BLaER1 treated with 17β-estradiol and CSF1 and Interleukin-3, amounts not matched to agents 10 nM and 100 nM (cell line): Measurements from ENCODE around the gene GAK.
"Not testable (repeated sequence)": the region's sequence is repeated elsewhere in the genome, so short reads cannot be mapped to it uniquely, and the experiment has no call there.

Experiments used
- H3K27ac ChIP-seq, 11 experiments: shearing (Covaris generic); formaldehyde crosslinking; 2 replicates each; pipeline ENCODE4 v1.8.1; 2022
- H3K27me3 ChIP-seq, 11 experiments: shearing (Covaris generic); formaldehyde crosslinking; 2 replicates each; pipeline ENCODE4 v1.8.1; 2022
- H3K36me3 ChIP-seq, 11 experiments: shearing (Covaris generic); formaldehyde crosslinking; 2 replicates each; pipeline ENCODE4 v1.8.1; 2022
- H3K4me1 ChIP-seq, 10 experiments: shearing (Covaris generic); formaldehyde crosslinking; 2 replicates each; pipeline ENCODE4 v1.8.1; 2022
- H3K4me2 ChIP-seq, 11 experiments: shearing (Covaris generic); formaldehyde crosslinking; 2 replicates each; pipeline ENCODE4 v1.8.1; 2022
- H3K4me3 ChIP-seq, 10 experiments: shearing (Covaris generic); formaldehyde crosslinking; 2 replicates each; pipeline ENCODE4 v1.8.1; 2022
- H3K9ac ChIP-seq, 11 experiments: shearing (Covaris generic); formaldehyde crosslinking; 2 replicates each; pipeline ENCODE4 v1.8.1; 2022
- H3K9me3 ChIP-seq, 11 experiments: shearing (Covaris generic); formaldehyde crosslinking; replicated peaks in 1 of 11; 2 replicates each; pipeline ENCODE4 v1.8.1; 2022
- H4K20me1 ChIP-seq, 11 experiments: shearing (Covaris generic); formaldehyde crosslinking; 2 replicates each; pipeline ENCODE4 v1.8.1; 2022
- Cebpa-rat ChIP-seq, 11 experiments: shearing (Covaris generic); IDR thresholded peaks; 2 replicates each; pipeline ENCODE4 v1.8.1; 2022

The GAK gene

GRCh38 chr4:926538-926937, 5.6 kb downstream of the GAK start:
- Histone ChIP-seq H3K4me2 (peak overlapping the region in 9 of 11 experiments; percentile 63 to 78 (median 75); a peak in 10 of 22 replicates), H3K9ac (0 out of 22 replicates have a peak overlapping the region, but pooled peaks of 1 of the 11 experiments have one; percentile 56), H3K27me3 (no peaks in the 10 kb centered on the region), H3K9me3 (peaks cover 0 to 9% (median 7%) of the 10 kb centered on the region in 11 experiments; a peak in 18 of 22 replicates), H3K27ac (peak overlapping the region in 2 of 11 experiments; percentile 22 to 53; a peak in 1 of 22 replicates), H3K4me1 (peaks cover 75 to 86% (median 81%) of the 10 kb centered on the region in 10 experiments), H4K20me1 (peaks cover 80 to 94% (median 90%) of the 10 kb centered on the region in 11 experiments), H3K4me3 (no peak overlapping the region), H3K36me3 (peaks cover 0 to 34% (median 18%) of the 10 kb centered on the region in 11 experiments; a peak in 19 of 22 replicates)
- TF ChIP-seq Cebpa-rat (IDR thresholded peaks at IDR 0.05): no peak

- H3K27me3 ChIP-seq: no peaks in the 10 kb centered on the region
- peaks cover 0 to 15% (median 13%) of the 10 kb centered on the region in 11 experiments; a peak in 18 of 22 replicates for H3K9me3 ChIP-seq
- H3K4me1 ChIP-seq: peaks cover 75 to 87% (median 83%) of the 10 kb centered on the region in 10 experiments
- peak overlapping the region in 5 of 11 experiments; percentile 22 to 54 (median 53); a peak in 5 of 22 replicates for H3K27ac ChIP-seq
- peaks cover 0 to 40% (median 24%) of the 10 kb centered on the region in 11 experiments; a peak in 20 of 22 replicates for H3K36me3 ChIP-seq
- no peak for TF ChIP-seq Cebpa-rat (IDR thresholded peaks at IDR 0.05)
- peaks cover 74 to 92% (median 90%) of the 10 kb centered on the region in 11 experiments for H4K20me1 ChIP-seq
- no peak overlapping the region for H3K4me3 ChIP-seq
- H3K9ac ChIP-seq: peak overlapping the region in 6 of 11 experiments; percentile 9 to 56 (median 18); a peak in 4 of 22 replicates
- peak overlapping the region; percentile 57 to 78 (median 73) for H3K4me2 ChIP-seq
Observed at GRCh38 chr4:925771-926500, 6.2 kb downstream of the GAK start.

- peaks cover 0 to 23% (median 20%) of the 10 kb centered on the region in 11 experiments; a peak in 18 of 22 replicates for H3K9me3 ChIP-seq
- H3K27me3 ChIP-seq: no peaks in the 10 kb centered on the region
- peak overlapping the region in 5 of 11 experiments; percentile 15 to 56 (median 22); a peak in 6 of 22 replicates for H3K9ac ChIP-seq
- peaks cover 68 to 89% (median 84%) of the 10 kb centered on the region in 11 experiments for H4K20me1 ChIP-seq
- peak overlapping the region; percentile 57 to 78 (median 73) for H3K4me2 ChIP-seq
- H3K4me1 ChIP-seq: peaks cover 70 to 85% (median 79%) of the 10 kb centered on the region in 10 experiments
- peaks cover 0 to 44% (median 28%) of the 10 kb centered on the region in 11 experiments; a peak in 21 of 22 replicates for H3K36me3 ChIP-seq
- TF ChIP-seq Cebpa-rat (IDR thresholded peaks at IDR 0.05): no peak
- H3K4me3 ChIP-seq: no peak overlapping the region
- peak overlapping the region in 7 of 11 experiments; percentile 44 to 68 (median 53); a peak in 11 of 22 replicates for H3K27ac ChIP-seq
Observed at GRCh38 chr4:925171-925570, 6.9 kb downstream of the GAK start.

- H3K9me3 ChIP-seq: peaks cover 0 to 30% (median 28%) of the 10 kb centered on the region in 11 experiments; a peak in 18 of 22 replicates
- peaks cover 60 to 89% (median 83%) of the 10 kb centered on the region in 11 experiments for H4K20me1 ChIP-seq
- peak overlapping the region in 2 of 11 experiments; percentile 22 to 44; a peak in 5 of 22 replicates for H3K9ac ChIP-seq
- 0 out of 20 replicates have a peak overlapping the region, but pooled peaks of 1 of the 10 experiments have one; percentile 17 for H3K4me3 ChIP-seq
- H3K27ac ChIP-seq: peak overlapping the region in 9 of 11 experiments; percentile 31 to 68 (median 53); a peak in 17 of 22 replicates
- H3K27me3 ChIP-seq: no peaks in the 10 kb centered on the region
- no peak for TF ChIP-seq Cebpa-rat (IDR thresholded peaks at IDR 0.05)
- H3K36me3 ChIP-seq: peaks cover 0 to 51% (median 30%) of the 10 kb centered on the region in 11 experiments; a peak in 21 of 22 replicates
- peaks cover 67 to 83% (median 73%) of the 10 kb centered on the region in 10 experiments for H3K4me1 ChIP-seq
- H3K4me2 ChIP-seq: peak overlapping the region; percentile 57 to 78 (median 73)
Observed at GRCh38 chr4:924107-925096, 7.7 kb downstream of the GAK start.

GRCh38 chr4:921830-922331, 10.2 kb downstream of the GAK start:
- H3K9ac ChIP-seq: peak overlapping the region in 4 of 11 experiments; percentile 7 to 44 (median 16); a peak in 3 of 22 replicates
- peaks cover 0 to 52% (median 35%) of the 10 kb centered on the region in 11 experiments; a peak in 21 of 22 replicates for H3K36me3 ChIP-seq
- peaks cover 0 to 54% (median 51%) of the 10 kb centered on the region in 11 experiments; a peak in 18 of 22 replicates for H3K9me3 ChIP-seq
- no peak for TF ChIP-seq Cebpa-rat (IDR thresholded peaks at IDR 0.05)
- H3K27ac ChIP-seq: peak overlapping the region in 8 of 11 experiments; percentile 31 to 70 (median 54); a peak in 14 of 22 replicates
- no peaks in the 10 kb centered on the region for H3K27me3 ChIP-seq
- peak overlapping the region in 4 of 10 experiments; percentile 11 to 20 (median 16); a peak in 3 of 20 replicates for H3K4me3 ChIP-seq
- H4K20me1 ChIP-seq: peaks cover 44 to 96% (median 84%) of the 10 kb centered on the region in 11 experiments
- H3K4me1 ChIP-seq: peaks cover 56 to 86% (median 63%) of the 10 kb centered on the region in 10 experiments
- H3K4me2 ChIP-seq: peak overlapping the region; percentile 57 to 78 (median 73)

- not testable (repeated sequence) for H3K9ac ChIP-seq, H3K27me3 ChIP-seq, H3K27ac ChIP-seq, H3K4me3 ChIP-seq
- Histone ChIP-seq H3K36me3 (peaks cover 0 to 47% (median 31%) of the 10 kb centered on the region in 11 experiments; a peak in 20 of 22 replicates), H3K4me1 (peaks cover 59 to 85% (median 67%) of the 10 kb centered on the region in 10 experiments), H3K9me3 (peaks cover 0 to 59% (median 51%) of the 10 kb centered on the region in 11 experiments; a peak in 18 of 22 replicates), H3K4me2 (peak overlapping the region in 2 of 11 experiments; percentile 28 to 31; a peak in 3 of 22 replicates), H4K20me1 (peaks cover 44 to 99% (median 86%) of the 10 kb centered on the region in 11 experiments)
Observed at GRCh38 chr4:919004-919680, 13.0 kb downstream of the GAK start.

- not testable (repeated sequence) for H3K9ac ChIP-seq, H3K4me2 ChIP-seq, H3K27me3 ChIP-seq, H3K27ac ChIP-seq, H3K4me3 ChIP-seq
- peaks cover 0 to 59% (median 51%) of the 10 kb centered on the region in 11 experiments; a peak in 18 of 22 replicates for H3K9me3 ChIP-seq
- peaks cover 44 to 99% (median 86%) of the 10 kb centered on the region in 11 experiments for H4K20me1 ChIP-seq
- H3K36me3 ChIP-seq: peaks cover 0 to 47% (median 31%) of the 10 kb centered on the region in 11 experiments; a peak in 20 of 22 replicates
- H3K4me1 ChIP-seq: peaks cover 54 to 80% (median 62%) of the 10 kb centered on the region in 10 experiments
Observed at GRCh38 chr4:918591-918990, 13.5 kb downstream of the GAK start.
